HG03175 (cell line): ENCODE results near the gene TNNC1.

Source experiments
- ATAC-seq: cut with Tn5 transposase; IDR thresholded peaks from one replicate; pipeline ENCODE4 v1.9.1; 2021; ENCODE audit warnings: mild to moderate bottlenecking, moderate library complexity; ENCODE audit not compliant: unreplicated experiment

The TNNC1 gene

GRCh38 chr3:52432691-52433141 is 21.1 kb downstream of the TNNC1 start:
- ATAC-seq, result no peak

GRCh38 chr3:52432225-52432624 is 21.6 kb downstream of the TNNC1 start:
- ATAC-seq, result no peak

- no peak for ATAC-seq
These were observed 22.2 kb downstream of the TNNC1 start for GRCh38 chr3:52431459-52432223.

GRCh38 chr3:52430416-52430810 is 23.4 kb downstream of the TNNC1 start:
- no peak for ATAC-seq

GRCh38 chr3:52429779-52430415 is 23.9 kb downstream of the TNNC1 start:
- no peak for ATAC-seq

GRCh38 chr3:52429031-52429430 is 24.8 kb downstream of the TNNC1 start:
- ATAC-seq, result no peak

- ATAC-seq, result no peak
These were observed 25.5 kb downstream of the TNNC1 start for GRCh38 chr3:52428151-52429005.

- ATAC-seq, result no peak
These were observed 30.7 kb downstream of the TNNC1 start for GRCh38 chr3:52423173-52423572.

GRCh38 chr3:52422669-52423068 is 31.2 kb downstream of the TNNC1 start:
- ATAC-seq, result no peak

- no peak for ATAC-seq
These were observed 33.5 kb downstream of the TNNC1 start for GRCh38 chr3:52420388-52420787.

GRCh38 chr3:52415800-52416199 is 38.0 kb downstream of the TNNC1 start:
- ATAC-seq, result no peak

- no peak for ATAC-seq
These were observed 45.4 kb downstream of the TNNC1 start for GRCh38 chr3:52408466-52408865.

GRCh38 chr3:52407779-52408178 is 46.1 kb downstream of the TNNC1 start:
- ATAC-seq, result no peak

- no peak for ATAC-seq
These were observed 46.9 kb downstream of the TNNC1 start for GRCh38 chr3:52406791-52407510.

- no peak for ATAC-seq
These were observed 47.6 kb downstream of the TNNC1 start for GRCh38 chr3:52406231-52406661.

GRCh38 chr3:52405601-52406110 is 48.2 kb downstream of the TNNC1 start:
- ATAC-seq, result no peak

GRCh38 chr3:52405066-52405465 is 48.8 kb downstream of the TNNC1 start:
- ATAC-seq, result no peak

GRCh38 chr3:52404391-52404790 is 49.5 kb downstream of the TNNC1 start:
- no peak for ATAC-seq

GRCh38 chr3:52403955-52404354 is 49.9 kb downstream of the TNNC1 start:
- no peak for ATAC-seq

- ATAC-seq, result no peak
These were observed 50.5 kb downstream of the TNNC1 start for GRCh38 chr3:52403271-52403841.
